HG03135 (cell line): ENCODE data around the gene CPHXL.

Experiments used
- ATAC-seq: cut with Tn5 transposase; IDR thresholded peaks from one replicate; pipeline ENCODE4 v1.9.1; 2021; ENCODE audit warnings: mild to moderate bottlenecking, moderate library complexity; ENCODE audit not compliant: unreplicated experiment

Gene CPHXL

DNA sequence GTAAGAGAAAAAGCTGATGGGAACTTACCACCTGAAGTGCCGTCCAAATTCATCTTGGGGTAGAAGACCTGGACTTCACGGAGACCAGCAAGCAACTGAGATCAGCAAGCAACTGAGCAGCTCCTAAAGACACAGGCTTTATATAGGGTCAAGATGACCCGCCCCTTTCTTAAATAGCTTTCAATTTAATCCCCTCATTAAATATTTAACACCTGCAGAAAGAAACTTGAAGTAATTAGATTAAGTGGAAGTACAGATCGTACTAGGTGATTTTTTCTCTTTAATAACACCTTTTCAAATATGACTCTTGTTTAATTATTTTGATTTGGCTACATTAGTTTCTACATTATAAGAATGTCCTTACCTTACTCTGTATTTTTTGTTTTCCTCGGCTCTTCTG lies at the start of gene CPHXL:
Gene CPHXL, minus strand, starts transcription at position 101 of the 400 bp plus-strand sequence. Its CDS starts 48 bp downstream, at position 53.
- no peak for ATAC-seq

DNA sequence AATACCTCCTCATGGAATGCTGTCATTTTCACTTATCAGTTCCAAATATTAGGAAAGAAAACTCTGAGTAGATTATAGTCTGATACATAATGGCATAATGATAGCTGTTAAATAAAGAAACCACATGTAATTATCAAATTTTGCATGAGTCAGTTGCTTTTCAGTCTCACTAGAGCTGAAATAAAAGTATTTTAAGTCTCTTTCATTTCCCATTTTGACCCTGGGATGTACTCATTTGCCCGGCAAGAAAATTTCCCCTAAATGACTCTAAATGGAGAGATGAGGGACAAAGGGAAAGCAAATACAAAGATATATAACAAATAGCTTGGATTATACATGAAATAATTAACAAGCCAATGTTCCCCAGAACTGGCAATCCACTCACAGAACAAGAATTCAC lies 47.9 kb upstream of the CPHXL start:
- ATAC-seq, result no peak

DNA sequence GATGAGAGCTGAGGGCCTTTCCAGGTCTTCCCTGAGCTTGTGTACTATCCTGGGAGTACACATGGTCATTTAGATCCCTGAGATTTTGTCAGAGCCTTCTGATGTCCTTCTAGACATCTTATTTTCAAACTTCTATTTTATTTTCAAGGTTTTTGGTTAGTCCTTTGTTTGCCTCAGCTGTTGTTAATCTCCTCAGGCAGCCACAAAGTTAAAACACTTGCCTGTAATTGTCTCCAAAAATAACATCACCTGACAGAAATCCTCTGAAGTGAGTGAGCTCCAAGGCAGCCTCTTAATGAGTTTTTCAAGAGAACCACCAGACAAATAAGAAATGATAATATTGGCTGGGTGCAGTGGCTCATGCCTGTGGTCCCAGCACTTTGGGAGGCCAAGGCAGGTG lies 43.8 kb upstream of the CPHXL start:
- ATAC-seq, result no peak

DNA sequence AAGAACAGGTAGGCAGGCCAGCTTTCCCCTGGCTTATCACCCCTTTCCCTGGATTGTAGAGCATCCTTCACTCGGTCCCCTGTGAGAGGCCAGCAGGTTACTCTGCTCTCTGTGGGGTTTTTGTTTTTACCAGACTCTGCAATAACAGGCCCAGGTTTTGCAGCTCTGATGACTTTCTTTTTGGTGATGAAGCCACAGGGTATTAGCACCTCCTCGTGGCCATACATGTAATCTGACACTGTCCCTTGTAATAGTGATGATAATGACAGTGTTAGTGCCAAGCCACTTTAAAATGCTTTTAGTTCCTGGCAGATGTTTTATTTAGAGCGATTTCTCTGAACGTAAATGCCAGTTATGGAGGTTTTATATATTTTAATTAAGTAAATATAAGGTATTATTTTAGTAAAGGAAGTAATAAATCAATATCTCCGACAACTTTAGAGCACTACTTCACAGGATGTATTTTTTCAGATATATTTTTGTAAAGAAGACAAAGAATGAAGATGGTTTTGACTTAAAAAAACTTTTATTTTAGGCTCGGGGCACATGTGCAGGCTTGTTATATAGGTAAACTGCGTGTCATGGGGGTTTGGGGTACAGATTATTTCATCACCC lies 38.0 kb upstream of the CPHXL start:
- ATAC-seq, result peak; percentile 91

DNA sequence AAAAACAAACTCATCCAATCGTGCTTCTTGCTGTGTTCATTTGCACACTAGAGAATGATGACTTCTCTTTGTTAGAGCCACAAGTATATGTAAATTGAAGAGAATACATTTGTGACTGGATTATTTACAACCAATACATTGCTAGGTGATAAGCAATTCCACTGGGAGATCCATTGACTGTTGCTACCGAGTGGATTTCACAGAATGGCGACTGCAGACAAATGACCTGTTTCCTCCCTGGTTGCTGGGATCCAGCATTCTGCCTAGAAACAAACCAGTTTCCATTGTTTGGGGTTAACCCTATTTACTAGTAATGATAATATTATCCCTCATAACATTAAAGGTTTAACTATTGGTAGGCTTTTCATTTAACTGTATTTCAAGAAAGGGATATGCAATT lies 36.9 kb upstream of the CPHXL start:
- ATAC-seq, result no peak

DNA sequence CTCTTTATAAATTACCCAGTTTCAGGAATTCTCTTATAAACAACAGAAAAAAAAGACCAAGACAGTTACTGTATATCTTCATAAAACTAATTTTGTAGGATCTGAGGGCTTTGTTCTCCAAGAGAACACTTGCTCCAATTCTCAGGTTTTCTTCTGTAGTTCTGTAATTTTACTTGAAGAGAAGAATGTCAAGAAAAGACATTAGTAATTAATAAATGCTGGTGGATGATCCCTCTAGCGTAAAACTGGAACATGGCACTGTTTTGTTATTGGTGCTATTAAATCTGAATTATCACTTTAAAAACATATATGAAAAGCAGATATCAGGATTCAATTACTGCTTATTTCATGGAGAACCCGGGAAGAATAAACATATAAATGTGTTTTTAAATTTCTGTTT lies 36.5 kb upstream of the CPHXL start:
- no peak for ATAC-seq

DNA sequence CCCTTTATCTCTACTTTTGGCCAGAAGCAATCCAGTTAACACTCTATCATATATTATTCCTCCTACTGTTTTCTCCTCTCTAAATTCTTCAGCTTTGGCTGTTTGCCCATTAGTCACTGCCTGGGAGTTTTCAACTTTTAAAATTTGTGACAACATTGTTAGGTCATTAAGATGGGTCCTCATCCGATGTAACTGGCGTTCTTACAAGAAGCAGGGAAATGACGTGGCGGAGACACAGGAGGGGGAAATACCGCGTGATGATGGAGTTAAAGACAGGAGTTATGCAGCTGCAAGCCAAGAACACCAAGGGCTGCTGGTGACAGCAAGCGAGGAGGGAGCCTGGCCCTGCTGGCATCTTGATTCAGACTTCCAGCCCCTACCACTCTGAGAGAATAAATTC lies 34.8 kb upstream of the CPHXL start:
- ATAC-seq, result peak; percentile 11

DNA sequence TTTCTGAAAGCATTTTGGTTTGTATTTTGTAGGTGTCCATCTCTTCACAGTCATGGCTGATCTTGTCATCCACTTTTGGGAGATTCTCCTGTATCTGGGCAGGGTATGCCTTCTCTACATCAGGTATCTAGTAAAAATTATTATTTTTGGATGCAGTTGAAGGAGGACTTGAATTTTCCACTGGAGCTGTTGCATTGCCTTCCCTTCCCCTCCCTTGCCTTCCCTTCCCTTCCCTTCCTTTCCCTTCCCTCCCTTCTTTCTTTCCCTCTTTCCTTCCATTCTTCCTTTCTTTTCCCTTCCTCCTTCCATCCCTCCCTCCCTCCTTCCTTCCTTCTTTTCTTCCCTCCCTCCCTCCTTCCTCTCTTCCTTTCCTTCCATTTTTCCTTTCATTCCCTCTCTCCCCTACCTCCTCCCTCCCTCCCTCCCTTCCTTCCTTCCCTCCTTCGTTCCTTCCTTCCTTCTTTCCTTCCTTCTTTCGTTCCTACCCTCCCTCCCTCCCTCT lies 33.8 kb upstream of the CPHXL start:
- no peak for ATAC-seq

DNA sequence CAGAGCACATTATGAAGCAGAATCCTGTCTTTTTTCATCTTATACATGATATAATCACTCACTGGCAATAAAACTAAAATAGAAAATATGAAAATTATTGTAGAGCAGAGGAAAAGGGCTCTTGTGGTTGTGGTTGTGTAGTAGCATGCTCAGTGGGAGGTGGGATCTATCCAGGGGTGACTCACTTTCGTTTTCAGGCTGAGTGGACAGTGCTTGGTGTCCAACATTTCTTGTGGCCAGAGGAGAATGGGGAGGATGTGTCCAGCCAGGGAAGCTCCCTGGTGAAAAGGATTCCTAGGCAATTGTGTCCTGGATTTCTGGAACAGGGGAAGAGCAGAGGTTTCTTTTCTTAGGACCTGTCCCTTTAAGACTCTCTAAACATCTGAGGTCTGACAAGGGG lies 31.9 kb upstream of the CPHXL start:
- ATAC-seq, result no peak

DNA sequence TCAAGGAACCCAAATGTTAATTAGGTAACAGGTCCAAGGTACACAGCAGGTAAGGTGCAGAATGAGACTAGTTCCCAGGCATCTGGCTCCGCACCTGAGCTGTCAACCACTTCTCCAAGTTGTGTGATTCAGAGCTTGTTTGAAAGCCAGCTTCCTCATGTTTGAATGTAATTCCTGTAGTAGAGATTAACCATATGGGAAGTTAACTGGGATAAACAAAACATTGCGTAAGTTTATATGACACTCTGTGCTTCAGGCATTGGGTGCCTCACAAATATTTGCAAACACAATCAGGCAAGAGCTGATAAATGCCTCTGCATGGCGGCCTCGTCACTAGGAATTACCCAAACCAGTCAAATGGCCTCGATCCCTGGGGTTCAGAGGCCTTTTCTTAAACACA lies 27.9 kb upstream of the CPHXL start:
- no peak for ATAC-seq

DNA sequence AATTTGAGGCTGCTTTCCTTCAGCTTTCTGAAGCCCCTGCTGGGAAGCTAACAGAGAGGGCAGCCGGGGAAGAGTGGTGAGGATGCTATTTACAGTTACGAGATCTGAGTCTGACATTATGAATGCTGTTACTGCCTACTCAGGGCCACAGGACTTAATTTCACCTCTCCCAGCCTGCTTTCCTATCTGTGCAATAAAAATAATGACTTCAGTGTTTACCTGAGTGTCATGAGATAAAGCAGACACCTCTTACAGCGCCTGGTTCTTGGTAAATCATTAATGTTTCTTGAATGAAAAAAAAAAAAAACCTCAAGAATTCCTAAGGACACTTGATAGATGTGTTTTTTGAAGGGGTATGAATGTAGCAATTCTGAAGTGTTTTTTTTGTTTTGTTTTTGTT lies 24.2 kb upstream of the CPHXL start:
- no peak for ATAC-seq

DNA sequence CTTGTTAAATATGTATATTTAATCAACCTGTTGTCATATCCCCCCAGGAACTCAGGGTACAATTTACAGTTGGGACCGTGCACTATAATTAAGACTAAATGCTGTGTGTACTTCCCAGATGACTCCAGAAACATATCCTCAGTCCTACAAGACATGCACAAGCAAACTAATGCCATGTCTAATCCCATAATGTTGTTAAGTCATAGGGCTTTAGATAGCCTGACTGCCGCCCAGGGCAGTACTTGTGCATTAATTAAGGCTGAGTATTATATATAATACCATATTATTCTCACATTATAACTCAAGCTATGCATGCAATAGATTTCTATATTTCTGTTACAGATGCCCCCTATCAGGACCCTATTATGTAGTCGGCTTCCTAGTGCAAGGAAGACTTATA lies 20.1 kb upstream of the CPHXL start:
- ATAC-seq, result no peak

DNA sequence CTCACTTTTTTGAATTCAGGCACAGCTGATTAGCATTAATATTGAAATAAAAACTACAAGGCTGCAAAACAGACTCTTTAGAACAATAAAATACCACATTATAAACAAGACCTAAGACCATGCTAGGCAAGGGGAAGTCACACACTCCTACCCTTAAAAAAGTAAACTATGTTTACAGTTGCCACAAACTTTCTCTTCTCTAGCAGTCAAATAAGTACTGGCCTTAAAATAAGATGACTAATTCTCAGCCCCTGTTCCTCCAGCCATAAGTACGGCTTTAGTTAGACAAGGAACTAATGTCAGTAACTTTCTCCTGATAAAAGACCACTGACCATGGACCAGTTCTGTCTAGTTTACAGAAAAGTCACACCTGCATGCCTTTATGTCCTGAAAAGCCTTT lies 19.5 kb upstream of the CPHXL start:
- ATAC-seq, result peak; percentile 61

DNA sequence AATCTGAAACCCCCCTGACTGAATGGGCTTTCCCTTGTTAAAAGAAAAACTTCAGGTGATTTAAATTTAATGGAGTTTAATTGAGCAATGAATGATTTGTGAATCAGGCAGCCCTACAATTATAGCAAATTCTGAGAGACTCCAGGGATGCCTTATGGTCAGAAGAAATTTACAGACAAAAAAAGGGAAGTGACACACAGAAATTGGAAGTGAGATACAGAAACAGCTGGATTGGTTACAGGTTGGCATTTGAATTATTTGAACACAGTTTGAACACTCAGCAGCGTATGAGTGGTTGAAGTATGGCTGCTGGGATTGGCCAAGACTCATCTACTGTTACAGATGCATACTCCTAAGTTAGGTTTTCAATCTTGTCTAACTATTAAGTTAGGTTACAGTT lies 19.0 kb upstream of the CPHXL start:
- ATAC-seq, result peak; percentile 77

DNA sequence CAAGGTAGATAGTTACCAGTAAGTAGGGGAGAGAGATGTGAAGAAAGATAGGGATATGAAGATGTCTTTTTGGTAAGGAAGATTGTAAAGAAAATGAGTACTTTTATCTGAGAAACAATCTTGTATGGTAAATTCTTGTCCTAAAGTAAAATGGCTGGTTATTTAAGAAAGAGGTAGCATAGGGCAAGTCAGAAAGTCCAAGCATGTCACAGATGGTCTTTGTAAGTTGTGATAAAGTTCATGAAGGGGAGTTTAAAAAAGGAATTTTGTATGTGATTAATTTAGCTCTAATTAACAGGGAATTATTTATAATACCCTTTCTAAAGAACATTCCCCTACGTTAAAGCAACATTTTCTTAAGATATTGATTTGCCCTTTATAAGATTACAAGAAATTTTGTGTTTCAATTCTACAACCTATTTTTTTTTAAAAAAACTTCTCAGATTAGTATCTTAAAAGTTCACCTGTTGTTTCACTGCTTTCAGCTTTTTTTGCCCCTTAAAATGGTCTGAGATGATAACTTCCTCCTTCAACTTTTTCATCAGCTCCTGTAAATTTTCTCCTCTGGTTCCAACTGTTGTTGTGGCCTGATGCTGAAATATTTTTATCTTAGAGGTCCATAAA lies 16.2 kb upstream of the CPHXL start:
- no peak for ATAC-seq

DNA sequence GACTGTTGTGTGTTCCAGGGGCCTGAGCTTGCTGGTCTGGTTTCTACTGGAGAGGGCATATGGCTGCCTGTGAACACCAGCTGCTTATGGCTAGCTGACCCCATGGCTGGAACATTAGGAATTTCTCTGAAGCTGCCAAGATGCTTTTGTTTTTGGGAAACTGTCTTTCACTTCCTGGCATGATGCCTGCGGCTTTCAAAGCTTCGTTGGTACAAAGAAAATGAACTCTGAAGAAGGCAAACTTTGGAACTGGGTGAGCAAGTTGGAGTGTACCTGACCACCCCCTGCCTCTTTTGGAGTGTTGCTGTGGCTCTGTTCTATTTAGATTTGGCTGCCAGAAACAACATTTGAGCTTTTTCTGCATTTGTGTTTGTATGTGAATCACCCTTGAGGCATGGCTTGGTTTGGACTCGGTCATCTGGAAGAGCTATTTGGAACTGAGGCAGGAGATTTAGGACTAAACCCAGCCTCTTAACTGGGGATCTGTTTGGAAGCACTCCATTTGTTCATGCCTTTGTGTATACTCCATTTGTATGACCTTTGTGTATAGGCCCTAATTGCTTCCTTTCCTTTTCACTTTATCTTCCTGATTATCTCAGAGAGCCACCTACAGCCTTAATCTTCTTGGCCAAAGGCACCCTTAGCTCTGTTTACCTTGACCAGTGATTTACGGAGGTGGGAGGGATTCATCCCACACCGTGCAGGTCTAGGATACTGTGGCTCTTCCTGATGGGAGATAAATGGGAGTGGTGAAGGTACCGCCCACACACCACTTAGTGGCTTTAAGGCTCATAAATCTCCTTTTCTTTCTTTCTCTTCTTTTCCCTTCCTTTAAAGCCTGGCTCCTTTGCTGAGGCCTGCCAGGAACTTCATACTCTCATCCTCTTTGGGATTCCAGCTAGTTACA lies 7.3 kb upstream of the CPHXL start:
- ATAC-seq, result no peak

DNA sequence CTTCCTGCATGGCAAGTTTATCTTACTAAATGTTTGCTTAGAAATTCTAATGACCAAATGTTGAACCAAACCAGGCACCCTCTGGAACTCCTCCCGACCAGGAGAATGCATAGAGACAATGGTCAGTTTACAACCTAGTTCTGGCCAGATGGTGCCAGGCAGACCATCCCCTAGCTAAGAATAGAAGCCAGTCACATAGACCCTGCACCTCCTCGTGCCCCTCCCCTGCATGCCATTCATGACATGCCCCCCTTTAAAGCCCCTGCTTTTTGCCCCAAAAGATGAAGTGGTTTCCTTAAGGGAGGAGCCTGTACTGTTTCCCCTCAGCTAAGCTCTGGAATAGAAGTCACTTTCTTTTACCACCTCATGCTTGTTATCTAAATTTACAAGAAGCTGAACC lies 6.6 kb upstream of the CPHXL start:
- no peak for ATAC-seq

DNA sequence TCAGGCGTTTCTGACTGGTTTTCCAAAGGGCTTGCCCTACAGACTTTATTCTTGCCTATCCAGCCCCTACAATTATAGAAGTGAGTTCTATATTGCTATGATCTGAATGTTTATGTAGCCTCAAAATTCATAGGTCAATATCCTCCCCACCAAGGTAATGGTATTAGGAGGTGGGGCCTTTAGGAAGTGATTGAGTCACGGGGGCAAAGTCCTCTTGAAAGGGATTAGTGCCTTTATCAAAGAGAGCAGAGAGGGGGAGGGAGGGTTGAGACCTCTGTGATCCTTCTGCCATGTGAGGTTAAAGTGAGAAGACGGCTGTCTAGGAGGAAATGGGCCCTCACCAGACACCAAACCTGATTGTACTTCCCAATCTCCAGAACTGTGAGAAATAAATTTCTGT lies 931 bp upstream of the CPHXL start:
- no peak for ATAC-seq

DNA sequence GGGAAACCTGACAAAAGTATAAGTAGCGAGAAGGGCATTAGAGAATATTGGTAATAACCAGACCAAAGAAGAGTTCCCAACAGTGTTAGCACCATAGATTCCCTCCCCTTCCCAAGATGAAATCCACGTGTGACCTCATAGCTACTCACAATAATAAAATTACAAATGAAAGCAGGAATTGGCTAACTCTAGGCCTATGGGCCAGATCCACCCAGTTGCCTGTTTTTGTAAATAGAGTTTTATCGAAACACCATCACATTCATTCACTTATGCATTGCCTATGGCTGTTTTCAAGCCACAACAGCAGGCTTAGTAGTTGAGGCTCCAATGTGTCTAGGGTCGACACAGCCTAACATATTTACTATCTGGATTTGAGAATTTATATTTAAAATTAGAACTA lies 7.8 kb downstream of the CPHXL start:
- no peak for ATAC-seq

DNA sequence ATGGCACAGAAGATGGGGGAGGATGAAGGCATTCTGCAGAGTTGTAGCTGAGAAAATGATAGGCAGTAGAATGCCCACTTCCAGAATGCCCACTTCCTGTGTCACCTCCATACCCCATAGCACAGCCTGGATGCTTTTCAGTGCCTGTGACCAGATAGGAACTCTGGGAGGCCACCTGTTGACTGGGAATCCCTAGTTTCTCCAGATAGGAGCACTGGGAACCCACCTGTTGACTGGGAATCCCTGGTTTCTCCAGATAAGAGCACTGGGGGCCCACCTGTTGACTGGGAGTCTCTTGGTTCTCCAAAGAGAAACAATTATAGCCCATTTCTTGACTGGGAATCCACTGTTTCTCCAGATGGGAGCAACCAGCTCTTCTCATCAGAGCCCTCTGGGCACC lies 11.6 kb downstream of the CPHXL start:
- no peak for ATAC-seq

DNA sequence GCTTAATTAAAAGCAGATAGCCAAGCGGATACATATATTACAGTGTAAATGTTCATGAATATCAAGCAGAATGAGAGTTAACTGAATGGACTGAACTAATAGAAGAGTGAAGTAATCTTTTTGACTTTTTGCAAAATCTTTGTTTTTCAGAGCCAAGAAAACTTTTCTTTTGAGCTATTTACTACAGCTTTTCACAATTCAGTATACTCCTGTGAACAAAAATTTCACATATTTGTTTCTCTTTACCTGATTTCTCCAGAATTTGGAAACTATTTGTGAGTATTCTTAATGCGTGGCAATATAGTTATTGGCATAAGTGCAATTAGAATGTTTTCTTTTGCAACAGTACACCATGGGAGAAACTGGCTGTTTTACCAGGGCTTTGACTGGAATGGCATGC lies 15.9 kb downstream of the CPHXL start:
- no peak for ATAC-seq

DNA sequence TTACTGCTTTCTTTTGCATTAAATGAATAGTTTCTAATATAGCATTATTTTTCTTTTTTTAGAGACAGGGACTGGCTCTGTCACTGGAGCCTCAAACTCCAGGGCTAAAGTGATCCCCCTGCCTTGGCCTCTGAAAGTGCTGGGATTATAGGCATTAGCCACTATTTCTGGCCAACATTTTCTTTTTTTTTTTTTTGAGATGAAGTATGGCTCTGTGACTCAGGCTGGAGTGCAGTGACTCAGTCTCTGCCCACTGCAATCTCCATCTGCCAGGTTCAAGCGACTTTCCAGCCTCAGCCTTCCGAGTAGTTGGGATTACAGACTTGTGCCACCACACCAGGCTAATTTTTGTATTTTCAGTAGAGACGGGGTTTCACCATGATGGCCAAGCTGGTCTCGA lies 23.0 kb downstream of the CPHXL start:
- no peak for ATAC-seq
